RWPE2 (cell line): ENCODE results near the gene ZNF8.

Source experiments
- ATAC-seq: fragments of 200-7000 bp; cut with Tn5 transposase; 3 replicates; pipeline ENCODE4 v1.9.1; 2021; ENCODE audit warnings: low read depth
- DNase-seq: peaks from one replicate; pipeline ENCODE4 v3.0.0-alpha.2; 2020; ENCODE audit warnings: low spot score
- H3K27ac ChIP-seq: fragments of 450-650 bp; 2 replicates; pipeline ENCODE4 v1.5.1; 2017; ENCODE audit warnings: mild to moderate bottlenecking; ENCODE audit not compliant: poor library complexity, severe bottlenecking
- H3K27me3 ChIP-seq: fragments of 250-450 bp; sonication (Bioruptor Pico); 2 replicates; pipeline ENCODE4 v1.5.1; 2021; ENCODE audit warnings: mild to moderate bottlenecking, moderate library complexity; ENCODE audit not compliant: insufficient read depth, poor library complexity, severe bottlenecking
- H3K36me3 ChIP-seq: fragments of 250-450 bp; sonication (Bioruptor Pico); 2 replicates; pipeline ENCODE4 v1.5.1; 2020; ENCODE audit warnings: low read depth, mild to moderate bottlenecking, moderate library complexity
- H3K4me1 ChIP-seq: fragments of 250-450 bp; sonication (Bioruptor Pico); 2 replicates; pipeline ENCODE4 v1.5.1; 2021; ENCODE audit warnings: mild to moderate bottlenecking, moderate library complexity; ENCODE audit not compliant: insufficient read depth, poor library complexity, severe bottlenecking
- H3K4me3 ChIP-seq: fragments of 250-450 bp; sonication (Bioruptor Pico); 2 replicates; pipeline ENCODE4 v1.5.1; 2021; ENCODE audit warnings: mild to moderate bottlenecking, moderate library complexity; ENCODE audit not compliant: severe bottlenecking
- H3K9me3 ChIP-seq: fragments of 250-450 bp; sonication (Bioruptor Pico); 2 replicates; pipeline ENCODE4 v1.5.1; 2021; ENCODE audit warnings: mild to moderate bottlenecking, moderate library complexity; ENCODE audit not compliant: severe bottlenecking
- CTCF ChIP-seq: fragments of 450-650 bp; IDR thresholded peaks from one replicate; pipeline ENCODE4 v1.5.1; 2017; ENCODE audit warnings: mild to moderate bottlenecking, moderate library complexity; ENCODE audit not compliant: poor library complexity, severe bottlenecking

The ZNF8 gene

GRCh38 chr19:58291943-58292342, 13.2 kb downstream of the ZNF8 start:
- H3K36me3 ChIP-seq = peaks cover 72% of the 10 kb centered on the region
- TF ChIP-seq CTCF = no peak

GRCh38 chr19:58294743-58295374, 16.1 kb downstream of the ZNF8 start:
- Histone ChIP-seq H3K27ac (no peak overlapping the region), H3K36me3 (peaks cover 58% of the 10 kb centered on the region), H3K9me3 (peaks cover 6% of the 10 kb centered on the region), H3K27me3 (no peaks in the 10 kb centered on the region), H3K4me3 (no peak overlapping the region), H3K4me1 (no peaks in the 10 kb centered on the region)
- no peak for TF ChIP-seq CTCF
- no peak for DNase-seq
- no peak for ATAC-seq

More at GRCh38 chr19:58291943-58292342, 13.2 kb downstream of the ZNF8 start:
- no peak for DNase-seq
- no peak for ATAC-seq
- Histone ChIP-seq H3K9me3 (peaks cover 6% of the 10 kb centered on the region), H3K4me1 (no peaks in the 10 kb centered on the region), H3K27ac (no peak overlapping the region), H3K4me3 (no peak overlapping the region), H3K27me3 (no peaks in the 10 kb centered on the region)

GRCh38 chr19:58296104-58296503, 17.3 kb downstream of the ZNF8 start:
- Histone ChIP-seq H3K36me3 (peaks cover 51% of the 10 kb centered on the region), H3K4me3 (no peak overlapping the region), H3K9me3 (peaks cover 6% of the 10 kb centered on the region), H3K4me1 (no peaks in the 10 kb centered on the region), H3K27me3 (no peaks in the 10 kb centered on the region), H3K27ac (no peak overlapping the region)
- DNase-seq (no peak), ATAC-seq (no peak)
- TF ChIP-seq CTCF = no peak

GRCh38 chr19:58300620-58301019, 21.9 kb downstream of the ZNF8 start:
- ATAC-seq (no peak), DNase-seq (no peak)
- H3K4me3 ChIP-seq = no peak overlapping the region
- H3K27ac ChIP-seq = no peak overlapping the region
- H3K4me1 ChIP-seq = peaks cover 3% of the 10 kb centered on the region
- H3K36me3 ChIP-seq = peaks cover 18% of the 10 kb centered on the region
- no peak for TF ChIP-seq CTCF
- H3K27me3 ChIP-seq = no peaks in the 10 kb centered on the region
- H3K9me3 ChIP-seq = no peaks in the 10 kb centered on the region

GRCh38 chr19:58304255-58304654, 25.5 kb downstream of the ZNF8 start:
- Histone ChIP-seq H3K36me3 (peaks cover 43% of the 10 kb centered on the region), H3K27me3 (no peaks in the 10 kb centered on the region), H3K9me3 (no peaks in the 10 kb centered on the region), H3K4me1 (peaks cover 6% of the 10 kb centered on the region), H3K27ac (no peak overlapping the region), H3K4me3 (no peak overlapping the region)
- TF ChIP-seq CTCF = no peak
- ATAC-seq (no peak), DNase-seq (no peak)
